Bronchial epithelial cell (primary cell): ENCODE data around the gene GPI. TPM values are rescaled to one million over a fixed set of nuclear protein-coding genes. Genes with fewer than 3 reads are reported as not detected.

Source experiments
- DNase-seq: peaks from one replicate; pipeline ENCODE4 v3.0.0-alpha.2; 2010; ENCODE audit warnings: low read depth
- FAIRE-seq: peaks from 2 replicates; lab custom pipeline; 2011; peaks lifted over from hg19 to GRCh38; lab: Jason Lieb, UNC
- H3K27me3 ChIP-seq: 2 replicates; pipeline ENCODE4 v1.5.1; 2011; ENCODE audit warnings: low read length; ENCODE audit not compliant: control insufficient read depth, insufficient read depth
- H3K36me3 ChIP-seq: 2 replicates; pipeline ENCODE4 v1.5.1; 2011; ENCODE audit warnings: low read length; ENCODE audit not compliant: control insufficient read depth, insufficient read depth
- H3K4me3 ChIP-seq: 2 replicates; pipeline ENCODE4 v1.5.1; 2011; ENCODE audit warnings: mild to moderate bottlenecking, low read depth, low read length, control low read depth
- total RNA-seq: library from RNA; depleted of rRNA; stranded (reverse); fragments of >200 nt; gene quantifications from 2 replicates; pipeline ENCODE4 v1.2.1, GENCODE V29; 2014
- TF ChIP-seq, protein P1 (sequence below): IDR thresholded peaks from 2 replicates; pipeline ENCODE4 v1.5.1; 2011; ENCODE audit warnings: mild to moderate bottlenecking, moderate library complexity, low read length, control low read depth, inconsistent platforms; ENCODE audit not compliant: insufficient read depth, severe bottlenecking

GPI gene
- total RNA-seq, 1 donor from 2014 or later: 130 TPM

DNA sequence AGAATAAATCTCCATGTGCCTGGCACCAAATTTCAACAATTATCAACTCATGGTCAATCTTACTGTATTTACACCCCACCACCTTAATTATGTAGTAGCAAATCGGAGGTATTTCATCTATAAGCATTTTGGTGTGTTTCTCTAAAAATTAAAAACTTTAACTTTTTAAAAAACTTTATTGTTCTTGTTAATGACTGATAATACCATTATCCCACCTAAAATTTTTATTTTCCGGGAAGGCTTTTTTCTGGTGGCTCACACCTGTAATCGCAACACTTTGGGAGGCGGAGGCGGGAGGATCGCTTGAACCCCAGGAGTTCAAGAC, 38.8 kb downstream of the GPI start:
- FAIRE-seq: no peak
- Histone ChIP-seq H3K27me3 (no peaks in the 10 kb centered on the region), H3K36me3 (peaks cover 13% of the 10 kb centered on the region), H3K4me3 (peak overlapping the region; percentile 97)
- TF ChIP-seq, protein P1, sequence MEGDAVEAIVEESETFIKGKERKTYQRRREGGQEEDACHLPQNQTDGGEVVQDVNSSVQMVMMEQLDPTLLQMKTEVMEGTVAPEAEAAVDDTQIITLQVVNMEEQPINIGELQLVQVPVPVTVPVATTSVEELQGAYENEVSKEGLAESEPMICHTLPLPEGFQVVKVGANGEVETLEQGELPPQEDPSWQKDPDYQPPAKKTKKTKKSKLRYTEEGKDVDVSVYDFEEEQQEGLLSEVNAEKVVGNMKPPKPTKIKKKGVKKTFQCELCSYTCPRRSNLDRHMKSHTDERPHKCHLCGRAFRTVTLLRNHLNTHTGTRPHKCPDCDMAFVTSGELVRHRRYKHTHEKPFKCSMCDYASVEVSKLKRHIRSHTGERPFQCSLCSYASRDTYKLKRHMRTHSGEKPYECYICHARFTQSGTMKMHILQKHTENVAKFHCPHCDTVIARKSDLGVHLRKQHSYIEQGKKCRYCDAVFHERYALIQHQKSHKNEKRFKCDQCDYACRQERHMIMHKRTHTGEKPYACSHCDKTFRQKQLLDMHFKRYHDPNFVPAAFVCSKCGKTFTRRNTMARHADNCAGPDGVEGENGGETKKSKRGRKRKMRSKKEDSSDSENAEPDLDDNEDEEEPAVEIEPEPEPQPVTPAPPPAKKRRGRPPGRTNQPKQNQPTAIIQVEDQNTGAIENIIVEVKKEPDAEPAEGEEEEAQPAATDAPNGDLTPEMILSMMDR: no peak
- DNase-seq: no peak

DNA sequence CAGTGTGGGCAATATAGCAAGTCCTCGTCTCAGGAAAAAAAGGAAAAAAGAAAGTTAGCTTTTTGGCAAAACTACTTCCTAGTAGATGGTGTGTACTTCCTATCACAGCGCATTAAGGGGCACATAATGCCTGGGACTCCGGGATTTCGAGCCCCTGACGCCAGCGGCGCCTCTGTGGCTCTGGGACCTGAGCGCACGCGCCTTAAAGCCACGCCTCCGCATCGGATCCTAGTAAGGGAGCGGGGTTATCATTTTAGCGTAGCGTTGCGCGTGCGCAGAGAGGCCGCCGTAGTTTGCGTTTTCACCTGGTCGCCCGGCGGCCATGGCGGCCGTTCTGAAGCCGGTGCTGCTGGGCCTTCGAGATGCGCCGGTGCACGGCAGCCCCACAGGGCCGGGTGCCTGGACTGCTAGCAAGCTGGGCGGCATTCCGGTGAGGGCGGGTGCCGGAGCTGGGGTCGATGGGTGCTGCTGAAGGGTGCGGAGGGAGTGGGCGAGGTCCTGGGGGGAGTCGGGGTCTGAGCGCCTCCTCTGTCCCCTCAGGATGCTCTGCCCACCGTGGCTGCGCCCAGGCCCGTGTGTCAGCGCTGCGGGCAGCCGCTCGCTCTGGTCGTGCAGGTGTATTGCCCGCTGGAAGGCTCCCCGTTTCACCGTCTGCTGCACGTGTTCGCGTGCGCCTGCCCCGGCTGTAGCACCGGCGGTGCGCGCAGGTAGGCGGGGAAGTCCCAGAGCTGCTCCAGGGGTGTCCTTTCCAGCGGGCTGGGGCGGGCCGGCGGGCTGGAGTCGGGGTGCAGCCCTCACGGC, 39.3 kb downstream of the GPI start, which contains the start of gene PDCD2L:
Gene PDCD2L, plus strand, starts transcription at position 291 of the 801 bp plus-strand sequence. Its CDS starts 32 bp downstream, at position 323.
- Histone ChIP-seq H3K27me3 (no peaks in the 10 kb centered on the region), H3K36me3 (peaks cover 12% of the 10 kb centered on the region), H3K4me3 (peak within 1 kb of the TSS; percentile 97)
- TF ChIP-seq, protein P1: no peak
- FAIRE-seq (no peak), DNase-seq (peak; percentile 83)

DNA sequence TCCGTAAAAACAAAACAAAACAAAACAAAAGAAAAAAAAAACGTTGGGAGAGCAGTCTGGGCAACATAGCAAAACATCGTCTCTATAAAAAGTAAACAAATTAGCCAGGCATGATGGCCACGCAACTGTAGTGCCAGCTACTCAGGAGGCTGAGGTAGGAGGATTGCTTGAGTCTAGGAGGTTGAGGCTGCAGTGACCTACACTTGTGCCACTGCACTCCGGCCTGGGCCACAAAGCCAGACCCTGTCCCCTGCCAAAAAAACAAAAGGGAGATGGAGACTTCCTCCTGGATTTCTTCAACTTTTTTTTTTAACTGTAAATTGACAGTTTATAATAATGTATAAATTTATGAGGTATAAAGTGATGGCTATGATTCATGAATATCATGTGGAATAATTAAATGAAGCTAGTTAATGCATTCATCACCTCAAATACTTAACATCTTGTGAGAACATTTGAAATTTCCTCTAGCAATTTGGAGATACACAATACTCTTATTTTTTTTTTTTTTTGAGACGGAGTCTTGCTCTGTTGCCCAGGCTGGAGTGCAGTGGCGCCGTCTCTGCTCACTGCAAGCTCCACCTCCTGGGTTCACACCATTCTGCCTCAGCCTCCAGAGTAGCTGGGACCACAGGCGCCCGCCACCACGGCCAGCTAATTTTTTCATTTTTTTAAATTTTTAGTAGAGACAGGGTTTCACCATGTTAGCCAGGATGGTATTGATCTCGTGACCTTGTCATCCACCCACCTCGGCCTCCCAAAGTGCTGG, 41.1 kb downstream of the GPI start:
- no peaks in the 10 kb centered on the region for H3K27me3 ChIP-seq
- DNase-seq (no peak), FAIRE-seq (no peak)
- TF ChIP-seq, protein P1: no peak
- peaks cover 5% of the 10 kb centered on the region for H3K36me3 ChIP-seq
- H3K4me3 ChIP-seq: no peak overlapping the region

DNA sequence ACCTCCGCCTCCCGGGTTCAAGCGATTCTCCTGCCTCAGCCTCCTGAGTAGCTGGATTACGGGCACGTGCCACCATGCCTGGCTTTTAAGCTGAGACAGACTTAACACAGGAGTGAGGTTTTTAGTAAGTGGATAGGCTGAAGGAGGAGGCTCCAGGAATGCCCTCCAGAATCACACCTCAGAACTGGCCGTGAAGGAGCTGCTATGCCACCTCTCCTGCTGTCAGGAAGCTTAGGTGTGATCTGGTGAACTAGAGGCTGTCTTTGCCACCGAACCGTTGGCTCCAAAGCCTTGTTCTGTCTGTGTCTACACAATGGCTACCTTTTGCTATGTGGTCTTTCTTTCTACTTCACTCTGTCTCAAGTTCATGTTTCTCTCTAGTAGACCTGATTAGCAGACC, 43.4 kb downstream of the GPI start:
- Histone ChIP-seq H3K4me3 (no peak overlapping the region), H3K27me3 (no peaks in the 10 kb centered on the region), H3K36me3 (peaks cover 7% of the 10 kb centered on the region)
- no peak for FAIRE-seq
- no peak for DNase-seq
- TF ChIP-seq, protein P1: no peak

DNA sequence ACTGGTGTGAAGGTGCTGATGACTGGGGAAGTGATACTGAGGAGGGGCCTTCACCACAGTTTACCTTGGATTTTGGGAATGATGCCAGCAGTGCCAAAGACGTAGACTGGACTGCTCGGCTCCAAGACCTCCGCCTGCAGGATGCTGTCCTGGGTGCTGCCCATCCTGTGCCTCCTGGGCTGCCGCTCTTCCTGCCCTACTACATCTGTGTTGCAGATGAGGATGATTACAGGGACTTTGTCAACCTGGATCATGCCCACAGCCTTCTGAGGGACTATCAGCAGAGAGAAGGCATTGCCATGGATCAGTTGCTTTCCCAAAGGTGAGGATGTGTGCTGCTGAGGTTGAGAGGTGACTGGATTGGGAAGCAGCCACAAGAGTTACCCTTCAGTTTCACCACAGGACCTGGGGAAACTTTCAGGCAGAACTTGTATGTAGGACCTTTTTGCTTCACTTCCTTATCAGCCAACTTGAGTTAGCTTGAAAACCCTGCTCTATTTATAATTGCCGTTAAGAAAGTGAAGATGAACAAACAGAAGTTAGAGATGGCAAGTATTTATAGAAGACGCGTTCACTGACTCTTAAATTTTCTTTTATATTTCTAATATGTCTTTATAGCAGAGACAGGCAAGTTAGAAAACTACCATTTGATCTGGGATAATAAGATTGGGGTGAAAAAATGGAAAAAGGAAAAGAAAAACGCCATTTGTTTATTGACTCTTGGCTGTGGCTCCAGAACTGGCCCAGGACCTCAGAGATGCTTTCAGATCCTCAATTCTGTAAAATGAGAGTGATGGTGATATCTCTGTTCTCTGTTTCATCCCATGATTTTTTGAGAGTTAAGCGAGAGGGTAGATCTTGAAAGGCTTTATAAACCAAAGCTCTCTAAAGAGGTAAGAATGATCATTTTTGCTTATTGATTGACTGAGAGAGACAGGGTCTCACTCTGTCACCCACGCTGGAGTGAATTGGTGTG, 44.5 kb downstream of the GPI start:
- H3K27me3 ChIP-seq: no peaks in the 10 kb centered on the region
- DNase-seq (no peak), FAIRE-seq (no peak)
- TF ChIP-seq, protein P1: no peak
- H3K36me3 ChIP-seq: peaks cover 7% of the 10 kb centered on the region
- no peak overlapping the region for H3K4me3 ChIP-seq
